Cerebellar nuclear complex (tissue), 1 donor: ENCODE measurements around the gene WWOX.

Experiments
- DNase-seq, 2 experiments: peaks; one replicate each; lab custom pipeline; 2025; lab: John Stamatoyannopoulos, UW

The WWOX gene

GRCh38 chr16:78659216-78659615 lies 559.8 kb downstream of the WWOX start:
- DNase-seq, result no peak

DNA sequence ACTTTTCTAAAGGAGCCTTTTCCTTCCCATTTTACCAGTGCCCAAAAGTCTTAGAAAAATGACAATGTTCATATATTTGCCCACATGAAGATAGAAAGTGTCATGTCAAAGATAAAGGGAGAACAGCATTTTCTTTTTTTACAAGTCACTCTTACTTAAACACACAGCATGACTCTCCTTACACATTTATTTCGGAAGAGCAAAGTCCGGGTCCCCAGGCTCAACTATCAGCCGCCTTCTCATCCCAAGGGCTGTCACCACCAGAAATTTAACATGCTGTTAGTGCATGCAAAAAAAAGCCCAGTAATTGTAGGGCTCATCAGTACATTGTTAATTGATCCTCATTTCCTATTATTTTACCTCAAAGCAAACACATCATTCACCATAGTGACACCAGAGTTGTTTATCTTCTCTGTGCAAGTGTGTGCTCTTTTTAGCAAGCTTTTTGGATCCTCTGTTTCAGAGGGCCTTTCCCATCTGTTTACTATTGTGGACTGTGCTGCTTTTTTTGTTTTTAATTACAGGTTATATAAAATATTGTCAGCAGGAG lies 560.3 kb downstream of the WWOX start:
- no peak for DNase-seq

DNA sequence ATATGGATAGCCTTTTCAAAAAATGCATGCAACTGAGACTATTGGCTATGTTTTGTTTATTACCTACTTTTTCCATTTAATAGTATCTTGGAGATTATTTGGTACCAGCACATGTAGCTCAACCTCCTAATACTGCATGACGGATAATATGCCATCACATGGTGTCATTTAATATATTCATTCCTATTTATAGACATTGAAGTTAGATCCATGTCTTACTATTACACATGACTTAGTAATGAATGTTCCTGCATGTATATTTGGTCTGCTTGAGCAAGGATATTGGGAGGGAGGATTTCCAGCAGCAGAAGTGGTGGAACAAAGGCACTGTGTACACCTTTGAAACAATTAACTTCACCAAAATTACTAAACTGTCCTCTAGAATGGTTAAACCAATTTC lies 561.3 kb downstream of the WWOX start:
- no peak for DNase-seq

DNA sequence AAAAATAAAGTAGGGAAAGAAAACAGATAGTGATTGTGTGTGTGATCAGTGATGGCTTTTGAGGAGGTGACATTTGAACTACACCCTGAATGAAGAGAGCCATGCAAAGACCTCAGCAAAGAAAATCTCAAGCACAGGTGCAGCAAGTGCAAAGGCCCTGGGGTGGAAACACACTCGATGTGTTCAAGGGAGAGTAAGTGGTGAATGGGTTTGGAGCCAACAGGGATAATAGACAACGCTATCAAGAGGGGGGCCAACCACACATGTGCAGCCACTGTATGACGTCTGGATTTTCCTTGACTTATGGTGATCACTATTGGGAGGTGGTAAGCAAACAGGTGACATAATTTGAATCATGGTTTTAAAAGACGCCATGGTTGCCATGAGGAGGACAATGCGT lies 564.2 kb downstream of the WWOX start:
- no peak for DNase-seq

DNA sequence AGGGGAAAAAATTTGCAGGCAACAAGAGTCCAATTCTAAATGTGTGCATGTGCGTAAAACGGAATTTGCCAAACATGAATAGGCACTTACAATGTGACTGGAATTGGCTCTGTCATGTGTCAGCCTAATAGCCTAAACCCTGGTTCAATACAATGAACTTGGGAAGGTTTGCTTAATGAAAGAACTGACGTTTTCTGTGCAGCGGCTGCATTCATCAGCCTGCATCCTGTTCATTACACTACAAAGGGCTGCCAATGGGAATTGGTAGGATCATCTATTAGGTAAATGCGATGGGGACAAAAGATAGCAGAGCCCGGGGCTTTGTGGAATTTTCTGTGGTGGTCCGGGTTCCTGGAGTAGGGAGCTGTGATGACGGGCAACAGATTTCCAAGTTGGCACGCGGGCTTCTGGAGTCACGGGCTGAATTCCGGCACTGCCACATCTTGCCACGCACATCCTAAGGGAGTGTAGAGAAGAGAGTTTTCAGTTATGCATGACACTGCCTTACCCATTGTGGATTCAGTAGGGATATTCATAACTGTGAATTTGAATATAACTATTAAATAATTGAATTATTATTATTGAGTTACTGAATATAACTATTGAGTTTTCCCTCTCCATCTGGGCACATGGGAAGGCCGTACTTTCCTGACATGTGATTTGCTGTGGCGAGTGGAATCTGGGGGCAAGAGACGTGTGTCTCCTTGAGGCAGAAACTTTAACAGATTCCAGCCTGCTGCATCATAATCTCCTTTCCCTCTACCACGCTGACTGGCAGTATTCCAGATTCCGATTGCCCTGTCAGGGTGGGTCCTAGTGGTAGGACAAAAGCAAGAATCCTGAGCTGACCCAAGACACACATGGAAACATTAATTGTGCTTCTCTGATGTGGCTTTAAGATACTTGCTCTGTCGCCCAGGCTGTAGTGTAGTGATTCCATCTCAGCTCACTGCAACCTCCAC lies 565.6 kb downstream of the WWOX start:
- no peak for DNase-seq

- DNase-seq, result no peak
Measured at GRCh38 chr16:78666318-78666717, 566.9 kb downstream of the WWOX start.

GRCh38 chr16:78667675-78668074 lies 568.2 kb downstream of the WWOX start:
- no peak for DNase-seq

DNA sequence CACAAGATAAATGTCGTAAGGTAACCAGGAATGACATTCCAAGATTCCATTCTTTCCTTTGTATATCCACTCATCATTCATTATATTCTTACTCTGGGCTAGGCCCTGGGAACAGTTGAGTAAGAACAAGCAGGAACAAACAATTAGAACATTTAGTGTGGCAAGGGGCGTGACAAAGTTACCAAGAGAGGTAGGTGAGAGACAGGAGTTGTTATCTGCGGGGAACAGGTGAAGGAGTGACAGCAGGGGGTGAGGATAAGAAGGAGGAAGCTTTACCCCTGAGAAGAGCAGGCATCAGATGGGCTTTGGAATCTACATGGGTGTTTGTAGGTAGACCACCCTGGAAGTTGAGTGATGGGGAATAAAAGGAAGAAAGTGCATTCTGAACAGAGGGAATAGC lies 568.9 kb downstream of the WWOX start:
- no peak for DNase-seq

GRCh38 chr16:78669994-78670393 lies 570.5 kb downstream of the WWOX start:
- DNase-seq, result no peak

DNA sequence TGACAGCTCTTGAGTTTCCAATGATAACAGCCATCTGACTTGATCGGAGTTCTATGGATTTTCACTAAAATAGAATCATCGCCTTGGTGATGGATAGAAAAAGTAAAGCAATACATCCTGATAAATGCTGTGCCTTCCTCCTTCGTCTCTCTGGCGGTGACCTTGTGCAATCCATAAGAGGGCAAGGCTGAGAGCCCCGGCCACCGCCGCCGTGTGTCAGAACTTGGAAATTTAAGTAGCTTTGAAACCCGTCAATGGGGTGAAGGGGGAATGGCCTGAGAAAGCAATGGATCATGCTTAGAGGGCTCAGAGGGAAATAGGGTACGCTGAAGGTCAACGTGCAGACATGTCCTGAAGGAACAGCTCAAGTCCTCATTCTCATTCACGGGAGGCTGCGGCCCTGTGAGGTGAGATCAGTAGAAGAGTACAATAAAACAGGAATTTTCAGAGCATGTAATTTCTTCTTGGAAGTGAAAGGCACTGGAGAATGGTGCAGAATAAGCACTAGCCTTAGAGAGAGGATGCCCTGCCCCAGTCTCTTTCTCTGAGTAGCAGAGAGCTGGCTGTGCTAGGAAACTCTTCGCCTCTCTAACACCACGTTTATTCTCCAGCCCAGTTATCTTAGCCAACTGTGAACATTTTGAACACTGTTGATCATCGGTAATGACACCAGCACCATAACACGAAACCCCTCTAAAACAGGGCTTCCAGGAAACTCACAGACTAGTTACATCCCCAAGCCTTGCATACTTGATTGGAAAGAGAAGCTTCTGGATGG lies 573.5 kb downstream of the WWOX start:
- DNase-seq, result no peak

DNA sequence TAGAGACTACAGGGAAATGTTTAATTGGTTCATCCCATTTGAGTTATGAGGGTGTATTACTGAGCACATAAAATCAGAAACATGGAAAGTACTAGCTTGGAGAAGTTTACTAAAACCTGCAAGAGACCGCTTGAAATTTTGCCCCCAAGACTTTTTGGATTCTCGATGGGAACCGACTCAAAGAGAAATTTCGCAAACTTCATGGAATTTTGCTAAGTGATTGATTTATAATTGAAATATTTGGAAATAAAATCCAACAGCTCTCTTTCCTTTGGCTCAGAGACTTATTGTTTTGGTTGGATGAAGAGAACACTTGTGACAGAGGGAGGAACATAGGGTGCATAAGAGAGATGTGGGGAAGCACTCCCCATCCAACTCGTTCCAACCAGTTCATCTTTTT lies 574.4 kb downstream of the WWOX start:
- no peak for DNase-seq

- no peak for DNase-seq
Measured at GRCh38 chr16:78675312-78675711, 575.9 kb downstream of the WWOX start.

GRCh38 chr16:78675951-78676792 lies 576.7 kb downstream of the WWOX start:
- no peak for DNase-seq

GRCh38 chr16:78677181-78677731 lies 577.8 kb downstream of the WWOX start:
- DNase-seq, result no peak

- DNase-seq, result no peak
Measured at GRCh38 chr16:78679546-78679945, 580.1 kb downstream of the WWOX start.

- DNase-seq, result no peak
Measured at GRCh38 chr16:78681743-78682142, 582.3 kb downstream of the WWOX start.

GRCh38 chr16:78684030-78684611 lies 584.7 kb downstream of the WWOX start:
- no peak for DNase-seq

DNA sequence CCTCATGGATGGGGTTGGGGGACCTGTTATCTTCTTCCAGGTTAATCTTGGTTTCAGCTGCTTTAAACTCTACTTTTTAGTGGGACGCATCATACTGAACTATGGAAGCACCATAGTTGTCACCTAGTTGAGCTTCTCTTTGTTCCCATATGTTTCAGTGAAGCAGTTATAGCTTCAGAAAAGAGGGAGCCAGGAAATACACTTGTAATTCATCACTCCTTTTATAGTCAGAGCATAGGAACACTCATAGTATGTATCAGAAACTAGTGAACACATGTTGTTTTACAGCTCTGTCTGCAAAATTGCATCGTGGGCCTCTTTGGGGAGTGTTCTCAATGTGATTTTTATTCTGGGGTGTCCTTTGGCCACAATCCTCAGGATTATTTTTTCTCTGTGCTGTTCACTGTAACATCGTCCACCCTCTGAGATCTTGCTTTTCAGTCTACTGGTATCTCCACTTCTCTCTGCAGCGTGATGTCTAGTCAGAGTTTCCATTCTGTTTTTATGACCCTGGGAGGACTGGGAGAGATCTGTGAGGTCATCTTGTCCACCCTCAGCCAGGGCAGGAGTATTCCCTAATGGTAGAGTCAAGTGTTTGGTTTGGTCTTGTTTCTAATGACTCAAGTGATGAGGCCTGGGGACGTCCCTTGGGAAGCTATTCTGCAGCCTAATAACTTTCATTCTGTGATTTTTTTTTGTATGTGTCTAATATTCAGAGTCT lies 585.4 kb downstream of the WWOX start:
- DNase-seq, result no peak

- no peak for DNase-seq
Measured at GRCh38 chr16:78686601-78687000, 587.1 kb downstream of the WWOX start.

GRCh38 chr16:78689028-78689427 lies 589.6 kb downstream of the WWOX start:
- no peak for DNase-seq
